Gastrocnemius medialis (tissue), 4 donors: Measurements from ENCODE around the gene RPS3A. TPM values are rescaled to one million over a fixed set of nuclear protein-coding genes. Genes with fewer than 3 reads are reported as not detected.
"Not testable (repeated sequence)": the region's sequence is repeated elsewhere in the genome, so short reads cannot be mapped to it uniquely, and the experiment has no call there.

Source experiments
- ATAC-seq, 2 donors: fragments of 150-250 bp; one replicate each; pipeline ENCODE4 v1.9.1; 2016
- DNase-seq, 2 donors: peaks; one replicate each; pipeline ENCODE4 v3.0.0-alpha.2; 2019
- H3K27ac ChIP-seq, 4 donors: fragments of 200-600 bp; sonication (generic); 1 replicate in 1 of 4; 2 replicates in 3 of 4; pipeline ENCODE4 v1.5.1; 2016 to 2018; ENCODE audit warnings: mild to moderate bottlenecking in 2 of 4, moderate library complexity in 1 of 4
- H3K27me3 ChIP-seq, 3 donors: fragments of 200-600 bp; sonication (generic) in 2 of 3; 1 replicate in 1 of 3; 2 replicates in 2 of 3; pipeline versions ENCODE4 v1.5.1 to v1.6.0; 2016 to 2019; ENCODE audit warnings: mild to moderate bottlenecking in 1 of 3, moderate library complexity in 1 of 3
- H3K36me3 ChIP-seq, 2 donors: fragments of 200-600 bp; sonication (generic) in 1 of 2; one replicate each; pipeline ENCODE4 v1.5.1; 2017 to 2018
- H3K4me1 ChIP-seq, 2 donors: fragments of 200-600 bp; sonication (generic) in 1 of 2; one replicate each; pipeline ENCODE4 v1.5.1; 2016 to 2017; ENCODE audit warnings: mild to moderate bottlenecking in 2 of 2
- H3K4me3 ChIP-seq, 4 donors: fragments of 200-600 bp; sonication (generic) in 3 of 4; 1 replicate in 1 of 4; 2 replicates in 3 of 4; pipeline ENCODE4 v1.5.1; 2016 to 2019; ENCODE audit warnings: mild to moderate bottlenecking in 2 of 4
- H3K9me3 ChIP-seq, 3 donors: fragments of 200-600 bp; sonication (generic) in 2 of 3; 1 replicate in 1 of 3; 2 replicates in 2 of 3; pipeline ENCODE4 v1.5.1; 2016 to 2019
- POLR2A ChIP-seq, 2 donors: fragments of 450-650 bp; IDR thresholded peaks; one replicate each; pipeline ENCODE4 v1.6.1; 2017; ENCODE audit warnings: antibody characterized with exemption in 2 of 2, mild to moderate bottlenecking in 2 of 2, moderate library complexity in 2 of 2
- in situ Hi-C, 4 donors: fragments of 200-750 bp; cut with MboI; loops; one replicate each; pipeline versions ENCODE4 v1.15.0 to v1.8.0; 2017; ENCODE audit warnings: low sequenced_read_pairs in 4 of 4
- intact Hi-C: fragments of 100-400 bp; cut with DNase I; formaldehyde crosslinking; loops from one replicate; pipeline ENCODE4 v1.15.1; 2023; ENCODE audit warnings: low total_unique reads
- total RNA-seq, 4 donors: library from RNA; depleted of rRNA; stranded (reverse); fragments of >200 nt; gene quantifications; one replicate each; pipeline versions ENCODE4 v1.1.0 to v1.2.3, GENCODE V29; 2016
- TF ChIP-seq, protein P1 (sequence below), 5 experiments: fragments of 450-650 bp in 3 of 5; fragments of 200-600 bp in 2 of 5; sonication (generic) in 2 of 5; IDR thresholded peaks in 4 of 5; conservative IDR thresholded peaks in 1 of 5; 1 replicate in 4 of 5; 2 replicates in 1 of 5; pipeline ENCODE4 v1.5.1; 2016 to 2019; ENCODE audit warnings: antibody characterized with exemption in 5 of 5, mild to moderate bottlenecking in 3 of 5, moderate library complexity in 3 of 5

RPS3A gene
- total RNA-seq, 4 donors from 2014 or later: 1,618 to 1,974 (median 1,771) TPM

- Histone ChIP-seq H3K36me3 (peaks cover 6 to 60% of the 10 kb centered on the region in 2 donors), H3K4me3 (no peak overlapping the region), H3K27ac (no peak overlapping the region), H3K27me3 (no peaks in the 10 kb centered on the region), H3K9me3 (no peaks in the 10 kb centered on the region), H3K4me1 (no peaks in the 10 kb centered on the region)
- intact Hi-C loops: no loop called here
- ATAC-seq (no peak), DNase-seq (no peak)
- in situ Hi-C loops: no loop called here
- TF ChIP-seq POLR2A (IDR thresholded peaks at IDR 0.05): no peak
- TF ChIP-seq, protein P1, sequence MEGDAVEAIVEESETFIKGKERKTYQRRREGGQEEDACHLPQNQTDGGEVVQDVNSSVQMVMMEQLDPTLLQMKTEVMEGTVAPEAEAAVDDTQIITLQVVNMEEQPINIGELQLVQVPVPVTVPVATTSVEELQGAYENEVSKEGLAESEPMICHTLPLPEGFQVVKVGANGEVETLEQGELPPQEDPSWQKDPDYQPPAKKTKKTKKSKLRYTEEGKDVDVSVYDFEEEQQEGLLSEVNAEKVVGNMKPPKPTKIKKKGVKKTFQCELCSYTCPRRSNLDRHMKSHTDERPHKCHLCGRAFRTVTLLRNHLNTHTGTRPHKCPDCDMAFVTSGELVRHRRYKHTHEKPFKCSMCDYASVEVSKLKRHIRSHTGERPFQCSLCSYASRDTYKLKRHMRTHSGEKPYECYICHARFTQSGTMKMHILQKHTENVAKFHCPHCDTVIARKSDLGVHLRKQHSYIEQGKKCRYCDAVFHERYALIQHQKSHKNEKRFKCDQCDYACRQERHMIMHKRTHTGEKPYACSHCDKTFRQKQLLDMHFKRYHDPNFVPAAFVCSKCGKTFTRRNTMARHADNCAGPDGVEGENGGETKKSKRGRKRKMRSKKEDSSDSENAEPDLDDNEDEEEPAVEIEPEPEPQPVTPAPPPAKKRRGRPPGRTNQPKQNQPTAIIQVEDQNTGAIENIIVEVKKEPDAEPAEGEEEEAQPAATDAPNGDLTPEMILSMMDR (IDR thresholded peaks at IDR 0.05 in 4 of 5, conservative IDR thresholded peaks at IDR 0.05 in 1 of 5): no peak
These were observed 33.9 kb downstream of the RPS3A start for GRCh38 chr4:151133311-151133710.

- ATAC-seq, H3K4me1 ChIP-seq, H3K4me3 ChIP-seq, intact Hi-C loops, H3K27ac ChIP-seq, H3K27me3 ChIP-seq, in situ Hi-C loops, DNase-seq, H3K9me3 ChIP-seq: not testable (repeated sequence)
- H3K36me3 ChIP-seq: peaks cover 6 to 53% of the 10 kb centered on the region in 2 donors
These were observed 36.6 kb downstream of the RPS3A start for GRCh38 chr4:151136048-151136447.

DNA sequence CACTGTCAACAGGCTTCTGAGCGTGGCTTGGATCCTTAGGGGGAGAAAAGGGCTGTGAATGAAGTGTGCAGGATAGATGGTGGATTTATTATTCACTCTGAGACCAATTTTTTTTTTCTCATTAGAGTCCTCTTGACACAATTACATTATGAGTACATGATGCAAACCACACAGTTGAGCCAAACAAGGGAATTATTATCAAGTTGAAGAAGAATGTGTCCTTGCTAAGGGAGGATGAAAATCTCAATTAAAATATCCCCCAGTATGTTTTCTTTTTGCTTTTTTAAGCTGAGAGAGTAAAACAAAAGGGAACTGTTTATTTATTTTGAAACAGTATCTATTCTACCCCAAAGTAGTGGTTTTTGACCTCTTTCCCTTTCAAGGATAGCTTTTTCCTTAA, 40.4 kb downstream of the RPS3A start:
- intact Hi-C loops: no loop called here
- H3K36me3 ChIP-seq: peaks cover 0 to 61% of the 10 kb centered on the region in 2 donors

GRCh38 chr4:151142758-151143157, 43.3 kb downstream of the RPS3A start:
- no peak overlapping the region for H3K27ac ChIP-seq
- intact Hi-C loops: no loop called here
- no peaks in the 10 kb centered on the region for H3K9me3 ChIP-seq
- in situ Hi-C loops: no loop called here
- TF ChIP-seq POLR2A (IDR thresholded peaks at IDR 0.05): no peak
- TF ChIP-seq, protein P1 (IDR thresholded peaks at IDR 0.05 in 4 of 5, conservative IDR thresholded peaks at IDR 0.05 in 1 of 5): no peak
- DNase-seq (no peak), ATAC-seq (no peak)
- H3K4me1 ChIP-seq: peaks cover 0 to 4% of the 10 kb centered on the region in 2 donors
- H3K27me3 ChIP-seq: no peaks in the 10 kb centered on the region
- H3K36me3 ChIP-seq: peaks cover 0 to 79% of the 10 kb centered on the region in 2 donors
- no peak overlapping the region for H3K4me3 ChIP-seq

More for the DNA sequence above, 40.4 kb downstream of the RPS3A start:
- Histone ChIP-seq H3K4me1 (peaks cover 0 to 2% of the 10 kb centered on the region in 2 donors), H3K27ac (no peak overlapping the region), H3K27me3 (no peaks in the 10 kb centered on the region), H3K9me3 (no peaks in the 10 kb centered on the region), H3K4me3 (no peak overlapping the region)
- DNase-seq: no peak
- ATAC-seq: no peak
- TF ChIP-seq, protein P1 (IDR thresholded peaks at IDR 0.05 in 4 of 5, conservative IDR thresholded peaks at IDR 0.05 in 1 of 5): no peak
- TF ChIP-seq POLR2A (IDR thresholded peaks at IDR 0.05): no peak
- in situ Hi-C loops: no loop called here

DNA sequence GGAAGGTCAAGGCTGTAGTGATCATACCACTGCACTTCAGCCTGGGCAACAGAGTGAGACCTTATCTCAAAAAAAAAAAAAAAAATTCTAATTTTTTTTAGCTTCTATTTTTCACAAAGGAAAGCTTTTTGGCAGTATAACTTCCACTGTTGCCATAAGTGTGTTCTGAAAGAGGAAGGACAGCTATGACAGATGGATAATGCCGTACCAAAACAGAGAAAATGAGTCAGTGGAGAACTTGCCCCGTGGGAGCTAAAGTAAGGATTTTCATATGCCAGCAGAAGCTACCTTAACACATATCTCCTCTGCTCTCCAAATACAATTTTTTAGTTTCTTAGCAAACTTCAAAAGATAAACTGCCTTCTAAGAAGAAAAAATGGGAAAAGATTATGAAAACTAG, 43.7 kb downstream of the RPS3A start:
- Histone ChIP-seq H3K4me3 (no peak overlapping the region), H3K9me3 (no peaks in the 10 kb centered on the region), H3K27ac (no peak overlapping the region), H3K27me3 (no peaks in the 10 kb centered on the region), H3K4me1 (peaks cover 0 to 4% of the 10 kb centered on the region in 2 donors), H3K36me3 (peaks cover 0 to 77% of the 10 kb centered on the region in 2 donors)
- TF ChIP-seq, protein P1 (IDR thresholded peaks at IDR 0.05 in 4 of 5, conservative IDR thresholded peaks at IDR 0.05 in 1 of 5): no peak
- TF ChIP-seq POLR2A (IDR thresholded peaks at IDR 0.05): no peak
- in situ Hi-C loops: no loop called here
- intact Hi-C loops: no loop called here
- DNase-seq: no peak
- no peak for ATAC-seq
